Fibroblast of lung (primary cell): ENCODE data around the gene FHL1. TPM values are rescaled to one million over a fixed set of nuclear protein-coding genes. Genes with fewer than 3 reads are reported as not detected.
A peak's percentile ranks its signal among the peaks of the same experiment; 100 is the strongest.

Experiments
- DNase-seq, 2 donors: peaks; one replicate each; pipeline versions ENCODE4 v3.0.0 to v3.0.0-alpha.2; 2010; ENCODE audit warnings: low read depth in 2 of 2
- H2AFZ ChIP-seq: 2 replicates; pipeline ENCODE4 v1.5.1; 2012; ENCODE audit warnings: low read length, control low read depth, inconsistent platforms
- H3K27ac ChIP-seq: 2 replicates; pipeline ENCODE4 v1.5.1; 2011; ENCODE audit warnings: low read length, control low read depth; ENCODE audit not compliant: insufficient read depth
- H3K27me3 ChIP-seq: 2 replicates; pipeline ENCODE4 v1.5.1; 2011; ENCODE audit warnings: mild to moderate bottlenecking, low read length; ENCODE audit not compliant: control insufficient read depth, insufficient read depth
- H3K36me3 ChIP-seq: 2 replicates; pipeline ENCODE4 v1.5.1; 2011; ENCODE audit warnings: low read length; ENCODE audit not compliant: control insufficient read depth, insufficient read depth
- H3K4me1 ChIP-seq: 2 replicates; pipeline ENCODE4 v1.5.1; 2011; ENCODE audit warnings: low read length; ENCODE audit not compliant: control insufficient read depth, insufficient read depth; ENCODE audit errors: extremely low read depth
- H3K4me2 ChIP-seq: 2 replicates; pipeline ENCODE4 v1.5.1; 2011; ENCODE audit warnings: low read length, control low read depth; ENCODE audit not compliant: insufficient read depth; ENCODE audit errors: extremely low read depth
- H3K4me3 ChIP-seq, 4 experiments: fragments of 200-600 bp in 1 of 4; sonication (generic) in 1 of 4; replicated peaks in 1 of 4; 2 replicates each; pipeline ENCODE4 v1.5.1; 2011 to 2016; ENCODE audit warnings: low read length in 4 of 4, low read depth in 3 of 4, mild to moderate bottlenecking in 3 of 4, control low read depth in 2 of 4, inconsistent platforms in 1 of 4, mixed read lengths in 1 of 4; ENCODE audit not compliant: insufficient read depth in 1 of 4; ENCODE audit errors: control extremely low read depth in 1 of 4
- H3K79me2 ChIP-seq: 2 replicates; pipeline ENCODE4 v1.5.1; 2012; ENCODE audit warnings: mild to moderate bottlenecking, low read length, inconsistent platforms; ENCODE audit not compliant: control insufficient read depth, insufficient read depth
- H3K9ac ChIP-seq: 2 replicates; pipeline ENCODE4 v1.5.1; 2011; ENCODE audit warnings: mild to moderate bottlenecking, low read length, control low read depth; ENCODE audit not compliant: insufficient read depth
- H3K9me3 ChIP-seq: 2 replicates; pipeline ENCODE4 v1.5.1; 2012; ENCODE audit warnings: low read depth, low read length; ENCODE audit not compliant: control insufficient read depth, insufficient read depth
- H4K20me1 ChIP-seq: 2 replicates; pipeline ENCODE4 v1.5.1; 2011; ENCODE audit warnings: low read length; ENCODE audit not compliant: control insufficient read depth, insufficient read depth; ENCODE audit errors: extremely low read depth
- EZH2 ChIP-seq: IDR thresholded peaks from 2 replicates; pipeline ENCODE4 v1.5.1; 2012; ENCODE audit warnings: low read length, control low read depth, mild to moderate bottlenecking; ENCODE audit errors: missing control alignments
- polyA plus RNA-seq, 2 donors: library from polyadenylated mRNA; depleted of rRNA in 1 of 2; stranded (reverse) in 1 of 2; unstranded in 1 of 2; fragments of >200 nt; gene quantifications; 2 replicates each; pipeline ENCODE4 v1.2.1, GENCODE V29; 2011 to 2012; ENCODE audit warnings: missing spikeins in 1 of 2
- total RNA-seq: library from RNA; depleted of rRNA; stranded (reverse); fragments of >200 nt; gene quantifications from 2 replicates; pipeline ENCODE4 v1.2.1, GENCODE V29; 2014
- TF ChIP-seq, protein P1 (sequence below), 2 donors: IDR thresholded peaks in 1 of 2; conservative IDR thresholded peaks in 1 of 2; 1 replicate in 1 of 2; 2 replicates in 1 of 2; pipeline ENCODE4 v1.5.1; 2011 to 2012; ENCODE audit warnings: low read length in 2 of 2, control low read depth in 1 of 2, inconsistent platforms in 1 of 2, low read depth in 1 of 2, mild to moderate bottlenecking in 1 of 2

The FHL1 gene
- total and polyA plus RNA-seq, 2 donors (not counting 1 experiment from before 2014, with no cell fraction given): 180 to 627 TPM

DNA sequence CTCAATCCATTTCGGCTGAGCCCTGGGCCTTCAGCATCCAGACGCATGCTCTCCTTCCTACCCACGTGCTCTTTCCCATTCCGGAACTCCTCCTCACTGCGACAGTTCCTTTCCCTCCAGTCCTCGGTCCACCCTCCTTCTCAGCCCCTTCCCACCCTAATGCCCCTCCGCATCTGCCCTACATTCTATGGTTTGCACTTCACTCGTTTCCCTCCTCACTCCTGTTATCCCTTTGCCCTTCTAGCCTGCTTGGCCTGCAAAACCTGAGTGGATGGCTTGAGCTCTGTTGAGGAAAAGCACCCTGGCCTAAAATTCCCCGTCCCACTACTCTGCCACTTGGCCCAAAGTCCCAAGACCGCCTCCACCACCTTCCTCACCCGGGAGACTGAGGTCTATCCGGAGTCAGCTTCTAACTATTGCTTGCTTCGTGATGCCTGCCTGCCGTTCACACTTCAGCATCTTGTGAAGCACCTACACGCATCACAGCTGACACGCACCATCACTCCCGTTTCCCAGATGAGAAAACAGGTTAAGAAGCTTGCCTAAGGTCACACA lies 65.3 kb downstream of the FHL1 start:
- H4K20me1 ChIP-seq: no peaks in the 10 kb centered on the region
- H3K27me3 ChIP-seq: no peaks in the 10 kb centered on the region
- H3K4me1 ChIP-seq: peaks cover 11% of the 10 kb centered on the region
- no peak overlapping the region for H3K4me2 ChIP-seq
- no peak for DNase-seq
- H3K9me3 ChIP-seq: no peaks in the 10 kb centered on the region
- no peak overlapping the region for H3K4me3 ChIP-seq
- no peak overlapping the region for H2AFZ ChIP-seq
- TF ChIP-seq, protein P1, sequence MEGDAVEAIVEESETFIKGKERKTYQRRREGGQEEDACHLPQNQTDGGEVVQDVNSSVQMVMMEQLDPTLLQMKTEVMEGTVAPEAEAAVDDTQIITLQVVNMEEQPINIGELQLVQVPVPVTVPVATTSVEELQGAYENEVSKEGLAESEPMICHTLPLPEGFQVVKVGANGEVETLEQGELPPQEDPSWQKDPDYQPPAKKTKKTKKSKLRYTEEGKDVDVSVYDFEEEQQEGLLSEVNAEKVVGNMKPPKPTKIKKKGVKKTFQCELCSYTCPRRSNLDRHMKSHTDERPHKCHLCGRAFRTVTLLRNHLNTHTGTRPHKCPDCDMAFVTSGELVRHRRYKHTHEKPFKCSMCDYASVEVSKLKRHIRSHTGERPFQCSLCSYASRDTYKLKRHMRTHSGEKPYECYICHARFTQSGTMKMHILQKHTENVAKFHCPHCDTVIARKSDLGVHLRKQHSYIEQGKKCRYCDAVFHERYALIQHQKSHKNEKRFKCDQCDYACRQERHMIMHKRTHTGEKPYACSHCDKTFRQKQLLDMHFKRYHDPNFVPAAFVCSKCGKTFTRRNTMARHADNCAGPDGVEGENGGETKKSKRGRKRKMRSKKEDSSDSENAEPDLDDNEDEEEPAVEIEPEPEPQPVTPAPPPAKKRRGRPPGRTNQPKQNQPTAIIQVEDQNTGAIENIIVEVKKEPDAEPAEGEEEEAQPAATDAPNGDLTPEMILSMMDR (conservative IDR thresholded peaks at IDR 0.05 in 1 of 2, IDR thresholded peaks at IDR 0.05 in 1 of 2; ENCODE audit: low read depth in 1 of 2, low read length in 2 of 2): no peak
- TF ChIP-seq EZH2: no peak
- H3K79me2 ChIP-seq: no peaks in the 10 kb centered on the region
- H3K36me3 ChIP-seq: peaks cover 6% of the 10 kb centered on the region
- no peak overlapping the region for H3K27ac ChIP-seq
- no peak overlapping the region for H3K9ac ChIP-seq

- Histone ChIP-seq H4K20me1 (no peaks in the 10 kb centered on the region), H3K9ac (no peak overlapping the region), H3K4me1 (peaks cover 11% of the 10 kb centered on the region), H3K27me3 (no peaks in the 10 kb centered on the region), H3K4me2 (peak overlapping the region; percentile 37), H3K27ac (peak overlapping the region; percentile 73), H3K9me3 (no peaks in the 10 kb centered on the region), H3K36me3 (no peaks in the 10 kb centered on the region), H3K79me2 (no peaks in the 10 kb centered on the region), H2AFZ (no peak overlapping the region), H3K4me3 (no peak overlapping the region)
- DNase-seq: peak; percentile 66 to 89
- no peak for TF ChIP-seq EZH2
- TF ChIP-seq, protein P1 (conservative IDR thresholded peaks at IDR 0.05 in 1 of 2, IDR thresholded peaks at IDR 0.05 in 1 of 2; ENCODE audit: low read depth in 1 of 2, low read length in 2 of 2): no peak
These were observed 67.2 kb downstream of the FHL1 start for GRCh38 chrX:136214551-136214950.

DNA sequence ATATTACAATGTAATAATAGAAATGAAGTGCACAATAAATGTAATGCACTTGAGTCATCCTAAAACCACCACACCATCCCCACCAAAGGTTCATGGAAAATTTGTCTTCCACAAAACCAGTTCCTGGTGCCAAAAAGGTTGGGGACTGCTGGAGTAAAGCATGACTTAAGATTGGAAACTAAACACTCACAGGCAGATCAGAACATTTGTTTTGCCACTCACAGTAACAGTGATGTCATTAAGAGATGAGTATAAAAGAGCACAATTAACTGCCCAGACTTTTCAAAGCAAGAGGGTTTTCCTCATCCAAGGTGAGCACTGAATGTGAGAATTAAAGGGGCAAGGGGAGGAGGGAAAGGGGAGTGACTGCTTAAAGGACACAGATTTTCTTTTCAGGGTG lies 68.2 kb downstream of the FHL1 start:
- H3K27me3 ChIP-seq: no peaks in the 10 kb centered on the region
- H3K79me2 ChIP-seq: no peaks in the 10 kb centered on the region
- peaks cover 2% of the 10 kb centered on the region for H3K36me3 ChIP-seq
- peak in 1 of 2 donors; percentile 72 for DNase-seq
- H3K27ac ChIP-seq: peak overlapping the region; percentile 22
- H4K20me1 ChIP-seq: no peaks in the 10 kb centered on the region
- no peak overlapping the region for H2AFZ ChIP-seq
- H3K4me3 ChIP-seq: no peak overlapping the region
- no peak for TF ChIP-seq EZH2
- TF ChIP-seq, protein P1 (conservative IDR thresholded peaks at IDR 0.05 in 1 of 2, IDR thresholded peaks at IDR 0.05 in 1 of 2; ENCODE audit: low read depth in 1 of 2, low read length in 2 of 2): no peak
- no peak overlapping the region for H3K9ac ChIP-seq
- no peaks in the 10 kb centered on the region for H3K9me3 ChIP-seq
- no peak overlapping the region for H3K4me2 ChIP-seq
- peaks cover 11% of the 10 kb centered on the region for H3K4me1 ChIP-seq
